GM21360 (cell line): Measurements from ENCODE around the gene DNAJB13.
A peak's percentile ranks its signal among the peaks of the same experiment; 100 is the strongest.

Experiments
- ATAC-seq: cut with Tn5 transposase; IDR thresholded peaks from one replicate; pipeline ENCODE4 v1.9.1; 2021; ENCODE audit warnings: mild to moderate bottlenecking, moderate library complexity; ENCODE audit not compliant: unreplicated experiment

DNAJB13 gene

DNA sequence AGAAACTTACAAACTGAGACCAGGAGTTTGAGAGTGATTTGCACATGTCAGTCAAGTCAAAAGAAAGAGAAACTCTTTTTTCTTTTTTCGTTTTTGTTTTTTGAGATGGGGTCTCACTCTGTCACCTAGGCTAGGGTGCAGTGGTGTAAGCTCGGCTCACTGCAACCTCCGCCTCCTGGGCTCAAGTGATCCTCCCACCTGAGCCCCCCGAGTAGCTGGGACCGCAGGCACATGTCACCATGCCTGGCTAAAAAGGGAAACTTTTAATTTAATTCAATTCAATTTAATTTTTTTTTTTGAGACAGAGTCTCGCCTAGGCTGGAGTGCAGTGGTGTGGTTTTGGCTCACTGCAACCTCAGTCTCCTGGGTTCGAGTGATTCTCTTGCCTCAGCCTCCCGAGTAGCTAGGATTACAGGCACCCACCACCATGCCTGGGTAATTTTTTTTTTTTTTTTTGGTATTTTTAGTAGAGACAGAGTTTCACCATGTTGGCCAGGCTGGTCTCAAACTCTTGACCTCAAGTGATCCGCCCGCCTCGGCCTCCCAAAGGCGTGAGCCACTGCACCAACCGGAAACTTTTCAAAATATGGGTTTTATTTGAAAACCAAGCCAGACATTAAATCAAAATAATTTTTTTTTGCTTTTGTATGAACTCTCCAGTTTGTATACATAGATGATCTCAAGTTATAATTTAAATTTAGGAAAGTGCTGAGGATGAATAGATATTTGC is 48.2 kb downstream of the DNAJB13 start:
- ATAC-seq: no peak

DNA sequence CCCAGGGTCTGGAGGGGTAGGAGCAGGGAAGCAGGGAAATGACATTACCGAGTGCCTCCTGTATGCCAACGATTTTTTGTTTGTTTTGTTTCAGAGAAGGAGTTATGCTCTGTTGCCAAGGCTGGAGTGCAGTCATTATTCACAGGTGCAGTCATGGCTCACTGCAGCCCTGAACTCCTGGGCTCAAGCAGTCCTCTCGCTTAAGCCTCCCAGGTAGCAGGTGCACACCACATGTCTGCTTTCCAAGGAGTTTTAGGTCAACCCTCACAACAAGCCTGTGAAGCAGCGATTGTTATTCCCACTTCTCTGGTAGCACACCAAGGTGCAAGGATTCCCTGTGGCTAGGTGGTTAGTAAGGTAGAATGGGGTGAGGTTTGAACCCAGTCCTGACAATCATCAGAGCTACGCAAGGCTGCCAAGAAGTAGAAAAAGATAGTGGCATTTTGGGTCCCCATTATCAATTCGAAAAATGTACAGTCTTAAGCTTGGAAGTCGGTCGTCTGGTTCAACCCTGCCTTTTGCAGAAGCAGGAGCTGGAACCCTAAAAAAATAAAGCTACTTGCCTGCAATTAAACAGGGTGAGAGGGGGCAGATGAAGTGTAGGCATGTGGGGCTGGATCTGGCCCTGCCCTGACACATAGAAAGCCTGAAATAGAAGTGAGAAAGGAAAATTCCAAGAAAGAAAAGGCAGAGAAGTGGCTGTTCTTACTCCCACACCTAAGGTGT is 48.9 kb downstream of the DNAJB13 start:
- ATAC-seq: no peak

DNA sequence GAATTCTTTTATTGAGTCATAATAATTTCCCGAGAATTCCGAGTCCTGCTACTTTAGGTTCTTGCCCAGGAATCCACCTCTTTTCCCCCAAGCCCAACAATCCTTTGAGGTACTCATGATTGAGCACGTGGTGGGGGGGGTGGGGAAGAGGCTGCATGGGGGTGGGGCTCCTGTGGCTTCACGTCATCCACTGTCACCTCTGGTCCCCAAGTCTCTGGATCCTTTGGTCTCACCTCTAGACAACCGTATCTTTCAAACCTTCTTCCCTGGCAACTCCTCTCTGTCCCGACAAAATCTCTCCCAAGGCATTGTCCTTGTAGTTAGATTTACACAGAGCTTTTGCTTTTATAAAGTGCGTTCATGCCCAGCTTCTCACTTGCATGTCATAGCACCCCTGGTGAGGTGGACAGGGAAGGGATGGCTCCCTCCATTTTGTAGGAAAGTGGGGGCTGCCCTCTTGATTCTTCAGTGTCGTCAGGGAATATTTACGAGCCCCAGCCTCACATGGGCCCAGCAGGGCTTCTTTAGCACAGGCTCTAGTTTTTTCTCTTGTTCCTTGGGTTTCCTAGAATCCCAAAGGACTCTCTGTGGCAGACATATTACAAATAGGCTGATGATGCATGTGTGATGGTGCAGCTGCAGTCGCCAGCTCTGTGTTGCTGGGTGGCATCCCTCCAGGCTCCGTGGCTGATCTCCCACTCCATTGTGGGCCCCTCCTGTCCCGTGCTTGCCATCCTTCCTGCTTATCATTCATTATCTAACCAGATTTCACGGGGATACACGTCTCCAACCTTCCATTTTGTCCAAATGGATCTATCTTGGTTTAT is 49.7 kb downstream of the DNAJB13 start:
- ATAC-seq: no peak

GRCh38 chr11:74001822-74002286 is 51.0 kb downstream of the DNAJB13 start:
- no peak for ATAC-seq

- ATAC-seq: no peak
Observed at GRCh38 chr11:74002832-74003231, 52.0 kb downstream of the DNAJB13 start.

GRCh38 chr11:74004046-74004695 is 53.3 kb downstream of the DNAJB13 start:
- ATAC-seq: no peak

DNA sequence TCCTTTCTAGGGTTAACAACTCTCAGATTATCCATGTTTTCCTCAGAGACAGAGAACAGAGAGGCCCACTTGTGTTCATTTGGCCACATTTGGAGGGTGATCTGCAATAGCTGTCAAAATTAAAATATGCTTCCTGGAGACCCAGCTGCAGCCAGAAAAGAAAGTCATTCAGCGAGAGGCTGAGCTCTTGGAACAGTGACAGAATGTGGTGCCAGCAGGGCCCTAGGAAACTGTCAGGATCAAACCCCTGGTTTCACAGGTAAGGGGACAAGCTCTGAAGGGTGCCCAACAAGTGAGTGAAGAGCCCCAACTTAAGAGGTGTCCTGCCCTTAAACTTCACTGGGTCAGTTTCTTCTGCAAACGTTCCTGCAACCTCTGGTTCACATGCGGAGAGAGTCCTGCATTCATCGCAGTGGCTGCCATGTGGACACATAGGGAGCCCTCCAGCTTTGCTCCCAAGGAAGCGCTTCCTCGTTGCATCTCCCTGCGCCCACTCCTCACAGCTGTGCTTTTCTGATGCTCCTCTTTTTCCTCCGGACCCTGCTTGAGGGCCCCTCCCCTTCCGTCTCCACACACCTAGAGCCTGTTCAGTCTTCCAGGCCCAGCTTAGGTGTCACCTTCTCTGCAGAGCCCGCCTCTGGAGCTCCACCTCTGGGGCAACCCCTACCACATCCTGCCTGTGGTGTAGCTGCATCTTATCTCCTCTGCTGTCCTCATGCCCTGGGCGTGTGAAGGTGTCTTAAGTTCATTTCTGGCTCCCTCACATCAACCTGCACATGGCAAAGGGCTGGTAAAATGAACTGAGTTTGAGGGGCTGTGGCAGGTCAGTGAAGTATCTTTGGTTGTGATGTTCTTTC is 54.2 kb downstream of the DNAJB13 start:
- ATAC-seq: no peak

GRCh38 chr11:74005721-74006517 is 55.1 kb downstream of the DNAJB13 start:
- ATAC-seq: no peak

- ATAC-seq: no peak
Observed at GRCh38 chr11:74006743-74007304, 56.0 kb downstream of the DNAJB13 start.

- no peak for ATAC-seq
Observed at GRCh38 chr11:74007691-74008372, 57.0 kb downstream of the DNAJB13 start.

DNA sequence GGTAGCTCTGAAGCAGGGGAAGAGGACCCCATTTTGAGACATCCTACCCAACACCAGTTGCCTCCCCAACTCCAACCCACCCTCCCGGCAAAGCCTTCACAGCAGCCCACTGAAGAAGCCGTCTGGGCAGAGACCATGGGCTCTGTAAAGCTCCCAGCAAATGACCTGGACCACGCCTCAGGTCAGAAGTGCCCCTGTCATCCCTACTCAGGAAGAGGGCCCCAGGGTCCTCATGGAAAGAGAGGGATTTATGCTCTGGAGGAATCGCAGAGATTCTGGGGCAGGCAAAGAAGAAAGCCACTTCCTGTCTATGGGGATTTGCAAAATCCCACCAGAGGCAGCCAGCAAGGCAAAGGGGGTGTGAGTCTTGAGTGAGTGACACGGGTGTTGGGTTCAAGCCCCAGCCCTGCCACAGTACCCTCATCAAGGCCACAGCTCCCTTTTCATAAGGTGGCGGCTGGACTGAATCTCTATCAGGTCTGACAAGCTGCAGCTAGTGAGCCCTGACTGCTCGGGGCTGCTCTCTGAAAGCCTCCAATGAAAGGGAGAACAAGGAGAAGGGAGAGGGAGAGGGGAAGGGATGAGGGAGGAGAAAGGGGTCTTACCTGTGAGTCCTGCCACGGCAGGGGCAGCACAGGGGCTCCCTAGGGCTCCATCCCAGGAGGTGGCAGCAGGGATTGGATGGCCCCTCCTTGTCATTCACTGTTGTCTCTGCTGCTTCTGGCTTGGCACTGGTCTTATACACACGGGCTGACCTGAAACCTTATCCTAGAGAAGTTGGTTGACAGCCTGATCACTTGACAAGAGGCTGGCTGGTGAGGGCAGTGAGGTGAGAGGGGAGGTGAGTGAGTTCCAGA is 57.8 kb downstream of the DNAJB13 start, which contains the start of gene UCP3:
Gene UCP3 (minus strand): TSS at position 713 of the 857 bp plus-strand sequence. CDS start 2,043 bp downstream, outside the sequence.
- no peak for ATAC-seq

GRCh38 chr11:74009230-74009547 is 58.4 kb downstream of the DNAJB13 start:
- ATAC-seq: no peak

DNA sequence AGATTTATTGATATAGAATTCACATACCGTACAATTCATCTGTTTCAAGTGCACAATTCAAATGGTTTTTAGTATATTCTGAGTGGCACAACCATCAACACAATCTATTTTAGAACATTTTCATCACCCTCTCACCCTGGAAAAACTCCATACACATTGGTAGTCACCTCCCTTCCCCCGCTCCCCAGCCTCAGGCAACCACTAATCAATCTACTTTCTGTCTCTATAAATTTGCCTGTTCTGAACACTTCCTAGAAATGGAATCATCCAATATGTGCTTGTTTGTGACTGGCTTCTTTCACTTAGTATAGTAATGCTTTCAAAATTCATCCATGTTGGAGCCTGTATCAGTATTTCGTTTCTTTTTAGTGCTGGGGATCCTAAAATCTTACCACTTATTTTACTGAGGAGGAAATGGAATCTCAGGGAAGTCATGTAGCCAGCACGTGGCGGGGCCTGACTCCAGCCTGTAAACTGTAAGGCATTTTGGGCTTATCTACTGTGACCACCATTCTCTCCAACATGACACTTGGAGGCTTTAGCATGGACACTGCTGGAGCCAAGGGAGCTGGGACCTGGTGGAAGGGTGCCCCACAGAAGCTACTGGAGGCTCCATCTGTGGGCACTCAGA is 59.0 kb downstream of the DNAJB13 start:
- no peak for ATAC-seq

DNA sequence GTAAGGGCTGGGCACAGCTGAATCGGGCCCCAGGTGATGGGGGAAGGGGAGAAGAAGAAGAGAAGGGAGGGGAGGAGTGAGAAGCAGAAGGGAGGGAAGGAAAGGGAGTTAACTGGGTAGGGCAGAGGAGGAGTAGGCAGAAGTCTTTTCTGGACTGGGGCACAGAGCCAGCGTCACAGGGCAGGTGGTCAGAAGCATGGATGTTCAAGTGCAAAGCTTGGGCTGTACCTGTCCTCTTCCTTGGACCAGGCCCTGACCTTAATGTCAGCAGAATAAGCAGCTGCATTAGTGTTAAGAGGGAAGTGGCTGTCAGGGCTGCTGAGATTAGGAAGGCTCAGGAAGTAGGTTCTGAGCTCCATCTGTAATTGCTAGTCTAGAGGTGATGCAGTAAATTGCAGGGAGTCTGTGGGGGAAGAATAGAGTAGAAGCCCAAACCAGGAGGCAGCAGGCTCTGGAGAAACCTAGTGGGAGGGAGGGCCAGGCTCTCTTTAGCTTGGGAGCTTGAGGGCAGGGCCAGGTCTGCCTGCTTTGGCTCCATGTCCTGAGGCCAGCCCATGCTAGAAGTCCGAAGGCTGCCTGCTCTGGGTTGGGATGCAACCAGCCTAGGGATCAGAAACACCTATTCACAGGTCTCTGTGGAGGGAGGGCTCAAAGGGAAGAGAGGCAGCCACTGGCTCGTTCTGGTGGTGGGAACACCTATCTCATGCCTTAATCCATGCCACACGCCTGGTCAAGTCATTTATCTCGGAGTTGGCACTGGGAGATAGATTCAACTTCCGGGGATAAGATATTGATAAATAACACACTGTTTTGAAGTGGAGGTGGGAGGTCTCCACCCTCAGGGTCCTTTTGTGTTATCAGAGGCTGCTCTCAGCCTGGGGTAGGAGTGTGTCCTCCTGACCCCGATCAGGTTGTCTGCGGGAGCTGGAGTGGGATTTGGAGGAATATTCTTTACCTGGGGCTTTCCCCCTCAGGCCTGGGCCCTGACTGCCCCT is 59.8 kb downstream of the DNAJB13 start:
- ATAC-seq: no peak

GRCh38 chr11:74011360-74012073 is 60.7 kb downstream of the DNAJB13 start:
- ATAC-seq: peak; percentile 56
